ENCODE data around the gene TCEANC2.

Gene TCEANC2

GRCh38 chr1:54112027-54112426 lies 58.6 kb downstream of the TCEANC2 start:
- H3K4me2 ChIP-seq, result no peak overlapping the region
- H3K79me2 ChIP-seq (ENCODE audit: insufficient read depth, low read depth), result no peaks in the 10 kb centered on the region
- no peaks in the 10 kb centered on the region for H4K20me1 ChIP-seq (ENCODE audit: insufficient read depth)
- H3K9ac ChIP-seq, result no peak overlapping the region
- H3K36me3 ChIP-seq (ENCODE audit: insufficient read depth), result no peaks in the 10 kb centered on the region
- H3K27ac ChIP-seq, result no peak overlapping the region
- TF ChIP-seq CTCF (conservative IDR thresholded peaks at IDR 0.05; ENCODE audit: low read depth, low read length), result no peak
- no peaks in the 10 kb centered on the region for H3K27me3 ChIP-seq (ENCODE audit: insufficient read depth, low read depth)
- no peak overlapping the region for H2AFZ ChIP-seq (ENCODE audit: low read depth)
- H3K4me3 ChIP-seq (IDR thresholded peaks at IDR 0.05; ENCODE audit: insufficient read depth, low read depth, low read length), result no peak overlapping the region
- no peaks in the 10 kb centered on the region for H3K4me1 ChIP-seq (ENCODE audit: low read depth, poor library complexity, severe bottlenecking)

- no peak for TF ChIP-seq CTCF (conservative IDR thresholded peaks at IDR 0.05; ENCODE audit: low read depth, low read length)
- no peaks in the 10 kb centered on the region for H3K79me2 ChIP-seq (ENCODE audit: insufficient read depth, low read depth)
- H3K4me1 ChIP-seq (ENCODE audit: low read depth, poor library complexity, severe bottlenecking), result no peaks in the 10 kb centered on the region
- no peak overlapping the region for H3K27ac ChIP-seq
- no peak overlapping the region for H3K9ac ChIP-seq
- H3K4me3 ChIP-seq (IDR thresholded peaks at IDR 0.05; ENCODE audit: insufficient read depth, low read depth, low read length), result no peak overlapping the region
- no peaks in the 10 kb centered on the region for H3K27me3 ChIP-seq (ENCODE audit: insufficient read depth, low read depth)
- H4K20me1 ChIP-seq (ENCODE audit: insufficient read depth), result no peaks in the 10 kb centered on the region
- H3K4me2 ChIP-seq, result no peak overlapping the region
- no peak overlapping the region for H2AFZ ChIP-seq (ENCODE audit: low read depth)
- H3K36me3 ChIP-seq (ENCODE audit: insufficient read depth), result no peaks in the 10 kb centered on the region
These were observed 59.4 kb downstream of the TCEANC2 start for GRCh38 chr1:54112705-54113368.

- no peaks in the 10 kb centered on the region for H3K36me3 ChIP-seq (ENCODE audit: insufficient read depth)
- H4K20me1 ChIP-seq (ENCODE audit: insufficient read depth), result no peaks in the 10 kb centered on the region
- H3K27me3 ChIP-seq (ENCODE audit: insufficient read depth, low read depth), result no peaks in the 10 kb centered on the region
- H3K4me2 ChIP-seq, result no peak overlapping the region
- TF ChIP-seq CTCF (conservative IDR thresholded peaks at IDR 0.05; ENCODE audit: low read depth, low read length), result no peak
- no peak overlapping the region for H2AFZ ChIP-seq (ENCODE audit: low read depth)
- no peak overlapping the region for H3K9ac ChIP-seq
- H3K4me1 ChIP-seq (ENCODE audit: low read depth, poor library complexity, severe bottlenecking), result no peaks in the 10 kb centered on the region
- no peaks in the 10 kb centered on the region for H3K79me2 ChIP-seq (ENCODE audit: insufficient read depth, low read depth)
- no peak overlapping the region for H3K27ac ChIP-seq
- H3K4me3 ChIP-seq (IDR thresholded peaks at IDR 0.05; ENCODE audit: insufficient read depth, low read depth, low read length), result no peak overlapping the region
These were observed 60.6 kb downstream of the TCEANC2 start for GRCh38 chr1:54114001-54114400.

- Histone ChIP-seq H4K20me1 (ENCODE audit: insufficient read depth) (no peaks in the 10 kb centered on the region), H2AFZ (ENCODE audit: low read depth) (no peak overlapping the region), H3K27me3 (ENCODE audit: insufficient read depth, low read depth) (no peaks in the 10 kb centered on the region), H3K27ac (no peak overlapping the region), H3K4me2 (no peak overlapping the region), H3K36me3 (ENCODE audit: insufficient read depth) (no peaks in the 10 kb centered on the region), H3K9ac (no peak overlapping the region), H3K79me2 (ENCODE audit: insufficient read depth, low read depth) (no peaks in the 10 kb centered on the region), H3K4me1 (ENCODE audit: low read depth, poor library complexity, severe bottlenecking) (no peaks in the 10 kb centered on the region), H3K4me3 (IDR thresholded peaks at IDR 0.05; ENCODE audit: insufficient read depth, low read depth, low read length) (no peak overlapping the region)
- TF ChIP-seq CTCF (conservative IDR thresholded peaks at IDR 0.05; ENCODE audit: low read depth, low read length), result no peak
These were observed 61.5 kb downstream of the TCEANC2 start for GRCh38 chr1:54114955-54115354.
